ENCODE data around the gene RECQL5.

Gene RECQL5

GRCh38 chr17:75622771-75623273, 44.1 kb downstream of the RECQL5 start:
- Histone ChIP-seq H3K36me3 (ENCODE audit: control insufficient read depth in 2 of 2, insufficient read depth in 2 of 2, low read length in 2 of 2) (peaks cover 51 to 66% of the 10 kb centered on the region in 2 donors), H3K4me1 (ENCODE audit: control insufficient read depth in 2 of 2, insufficient read depth in 2 of 2, low read length in 2 of 2) (peaks cover 4 to 5% of the 10 kb centered on the region in 2 donors), H3K9me3 (ENCODE audit: control insufficient read depth in 2 of 2, low read length in 2 of 2) (no peaks in the 10 kb centered on the region), H3K27ac (ENCODE audit: low read depth in 2 of 2, low read length in 2 of 2) (no peak overlapping the region), H3K27me3 (ENCODE audit: control insufficient read depth in 2 of 2, insufficient read depth in 2 of 2, low read length in 2 of 2) (no peaks in the 10 kb centered on the region), H3K4me3 (ENCODE audit: low read length in 2 of 2) (no peak overlapping the region), H3K9ac (ENCODE audit: low read depth in 1 of 2, low read length in 2 of 2) (no peak overlapping the region)

GRCh38 chr17:75622076-75622475, 44.9 kb downstream of the RECQL5 start:
- no peaks in the 10 kb centered on the region for H3K9me3 ChIP-seq (ENCODE audit: control insufficient read depth in 2 of 2, low read length in 2 of 2)
- H3K27me3 ChIP-seq (ENCODE audit: control insufficient read depth in 2 of 2, insufficient read depth in 2 of 2, low read length in 2 of 2) = no peaks in the 10 kb centered on the region
- H3K4me3 ChIP-seq (ENCODE audit: low read length in 2 of 2) = no peak overlapping the region
- no peak overlapping the region for H3K27ac ChIP-seq (ENCODE audit: low read depth in 2 of 2, low read length in 2 of 2)
- H3K4me1 ChIP-seq (ENCODE audit: control insufficient read depth in 2 of 2, insufficient read depth in 2 of 2, low read length in 2 of 2) = peaks cover 10 to 11% of the 10 kb centered on the region in 2 donors
- H3K36me3 ChIP-seq (ENCODE audit: control insufficient read depth in 2 of 2, insufficient read depth in 2 of 2, low read length in 2 of 2) = peaks cover 46 to 66% of the 10 kb centered on the region in 2 donors
- H3K9ac ChIP-seq (ENCODE audit: low read depth in 1 of 2, low read length in 2 of 2) = no peak overlapping the region

GRCh38 chr17:75621489-75621888, 45.5 kb downstream of the RECQL5 start:
- H3K27ac ChIP-seq (ENCODE audit: low read depth in 2 of 2, low read length in 2 of 2) = no peak overlapping the region
- no peak overlapping the region for H3K4me3 ChIP-seq (ENCODE audit: low read length in 2 of 2)
- no peak overlapping the region for H3K9ac ChIP-seq (ENCODE audit: low read depth in 1 of 2, low read length in 2 of 2)
- H3K36me3 ChIP-seq (ENCODE audit: control insufficient read depth in 2 of 2, insufficient read depth in 2 of 2, low read length in 2 of 2) = peaks cover 42 to 62% of the 10 kb centered on the region in 2 donors
- no peaks in the 10 kb centered on the region for H3K9me3 ChIP-seq (ENCODE audit: control insufficient read depth in 2 of 2, low read length in 2 of 2)
- H3K27me3 ChIP-seq (ENCODE audit: control insufficient read depth in 2 of 2, insufficient read depth in 2 of 2, low read length in 2 of 2) = no peaks in the 10 kb centered on the region
- H3K4me1 ChIP-seq (ENCODE audit: control insufficient read depth in 2 of 2, insufficient read depth in 2 of 2, low read length in 2 of 2) = peaks cover 16 to 17% of the 10 kb centered on the region in 2 donors

- no peak overlapping the region for H3K9ac ChIP-seq (ENCODE audit: low read depth in 1 of 2, low read length in 2 of 2)
- H3K27ac ChIP-seq (ENCODE audit: low read depth in 2 of 2, low read length in 2 of 2) = no peak overlapping the region
- H3K36me3 ChIP-seq (ENCODE audit: control insufficient read depth in 2 of 2, insufficient read depth in 2 of 2, low read length in 2 of 2) = peaks cover 44 to 59% of the 10 kb centered on the region in 2 donors
Measured at GRCh38 chr17:75619506-75620431, 47.2 kb downstream of the RECQL5 start.

GRCh38 chr17:75617675-75618074, 49.3 kb downstream of the RECQL5 start:
- Histone ChIP-seq H3K27me3 (ENCODE audit: control insufficient read depth in 2 of 2, insufficient read depth in 2 of 2, low read length in 2 of 2) (no peaks in the 10 kb centered on the region), H3K27ac (ENCODE audit: low read depth in 2 of 2, low read length in 2 of 2) (peak overlapping the region; percentile 61 to 92), H3K4me1 (ENCODE audit: control insufficient read depth in 2 of 2, insufficient read depth in 2 of 2, low read length in 2 of 2) (peaks cover 35 to 43% of the 10 kb centered on the region in 2 donors), H3K9ac (ENCODE audit: low read depth in 1 of 2, low read length in 2 of 2) (peak overlapping the region; percentile 52 to 81), H3K4me3 (ENCODE audit: low read length in 2 of 2) (peak overlapping the region in 1 of 2 donors; percentile 38), H3K36me3 (ENCODE audit: control insufficient read depth in 2 of 2, insufficient read depth in 2 of 2, low read length in 2 of 2) (peaks cover 45 to 62% of the 10 kb centered on the region in 2 donors), H3K9me3 (ENCODE audit: control insufficient read depth in 2 of 2, low read length in 2 of 2) (no peaks in the 10 kb centered on the region)

More at GRCh38 chr17:75619506-75620431, 47.2 kb downstream of the RECQL5 start:
- Histone ChIP-seq H3K27me3 (ENCODE audit: control insufficient read depth in 2 of 2, insufficient read depth in 2 of 2, low read length in 2 of 2) (no peaks in the 10 kb centered on the region), H3K9me3 (ENCODE audit: control insufficient read depth in 2 of 2, low read length in 2 of 2) (no peaks in the 10 kb centered on the region), H3K4me1 (ENCODE audit: control insufficient read depth in 2 of 2, insufficient read depth in 2 of 2, low read length in 2 of 2) (peaks cover 25 to 27% of the 10 kb centered on the region in 2 donors), H3K4me3 (ENCODE audit: low read length in 2 of 2) (no peak overlapping the region)

- H3K27ac ChIP-seq (ENCODE audit: low read depth in 2 of 2, low read length in 2 of 2) = peak overlapping the region; percentile 80 to 92
Measured at GRCh38 chr17:75617218-75617617, 49.7 kb downstream of the RECQL5 start.

GRCh38 chr17:75616521-75617122, 50.3 kb downstream of the RECQL5 start:
- Histone ChIP-seq H3K27me3 (ENCODE audit: control insufficient read depth in 2 of 2, insufficient read depth in 2 of 2, low read length in 2 of 2) (no peaks in the 10 kb centered on the region), H3K36me3 (ENCODE audit: control insufficient read depth in 2 of 2, insufficient read depth in 2 of 2, low read length in 2 of 2) (peaks cover 45 to 51% of the 10 kb centered on the region in 2 donors), H3K9me3 (ENCODE audit: control insufficient read depth in 2 of 2, low read length in 2 of 2) (no peaks in the 10 kb centered on the region), H3K4me3 (ENCODE audit: low read length in 2 of 2) (peak overlapping the region in 1 of 2 donors; percentile 14), H3K4me1 (ENCODE audit: control insufficient read depth in 2 of 2, insufficient read depth in 2 of 2, low read length in 2 of 2) (peaks cover 41 to 53% of the 10 kb centered on the region in 2 donors), H3K9ac (ENCODE audit: low read depth in 1 of 2, low read length in 2 of 2) (peak overlapping the region; percentile 52 to 81), H3K27ac (ENCODE audit: low read depth in 2 of 2, low read length in 2 of 2) (peak overlapping the region; percentile 80 to 92)

More at GRCh38 chr17:75617218-75617617, 49.7 kb downstream of the RECQL5 start:
- Histone ChIP-seq H3K9me3 (ENCODE audit: control insufficient read depth in 2 of 2, low read length in 2 of 2) (no peaks in the 10 kb centered on the region), H3K27me3 (ENCODE audit: control insufficient read depth in 2 of 2, insufficient read depth in 2 of 2, low read length in 2 of 2) (no peaks in the 10 kb centered on the region), H3K36me3 (ENCODE audit: control insufficient read depth in 2 of 2, insufficient read depth in 2 of 2, low read length in 2 of 2) (peaks cover 46 to 57% of the 10 kb centered on the region in 2 donors), H3K4me1 (ENCODE audit: control insufficient read depth in 2 of 2, insufficient read depth in 2 of 2, low read length in 2 of 2) (peaks cover 37 to 48% of the 10 kb centered on the region in 2 donors), H3K4me3 (ENCODE audit: low read length in 2 of 2) (peak overlapping the region in 1 of 2 donors; percentile 38), H3K9ac (ENCODE audit: low read depth in 1 of 2, low read length in 2 of 2) (peak overlapping the region; percentile 52 to 81)

GRCh38 chr17:75615301-75615700, 51.7 kb downstream of the RECQL5 start:
- Histone ChIP-seq H3K27ac (ENCODE audit: low read depth in 2 of 2, low read length in 2 of 2) (peak overlapping the region; percentile 80 to 92), H3K4me3 (ENCODE audit: low read length in 2 of 2) (no peak overlapping the region), H3K36me3 (ENCODE audit: control insufficient read depth in 2 of 2, insufficient read depth in 2 of 2, low read length in 2 of 2) (peaks cover 34 to 46% of the 10 kb centered on the region in 2 donors), H3K9ac (ENCODE audit: low read depth in 1 of 2, low read length in 2 of 2) (no peak overlapping the region), H3K27me3 (ENCODE audit: control insufficient read depth in 2 of 2, insufficient read depth in 2 of 2, low read length in 2 of 2) (no peaks in the 10 kb centered on the region), H3K4me1 (ENCODE audit: control insufficient read depth in 2 of 2, insufficient read depth in 2 of 2, low read length in 2 of 2) (peaks cover 52 to 66% of the 10 kb centered on the region in 2 donors), H3K9me3 (ENCODE audit: control insufficient read depth in 2 of 2, low read length in 2 of 2) (no peaks in the 10 kb centered on the region)

GRCh38 chr17:75614556-75615270, 52.2 kb downstream of the RECQL5 start:
- H3K27ac ChIP-seq (ENCODE audit: low read depth in 2 of 2, low read length in 2 of 2) = peak overlapping the region; percentile 24 to 38
- H3K9ac ChIP-seq (ENCODE audit: low read depth in 1 of 2, low read length in 2 of 2) = no peak overlapping the region
- H3K36me3 ChIP-seq (ENCODE audit: control insufficient read depth in 2 of 2, insufficient read depth in 2 of 2, low read length in 2 of 2) = peaks cover 33 to 42% of the 10 kb centered on the region in 2 donors
- no peaks in the 10 kb centered on the region for H3K9me3 ChIP-seq (ENCODE audit: control insufficient read depth in 2 of 2, low read length in 2 of 2)
- H3K27me3 ChIP-seq (ENCODE audit: control insufficient read depth in 2 of 2, insufficient read depth in 2 of 2, low read length in 2 of 2) = no peaks in the 10 kb centered on the region
- H3K4me1 ChIP-seq (ENCODE audit: control insufficient read depth in 2 of 2, insufficient read depth in 2 of 2, low read length in 2 of 2) = peaks cover 56 to 71% of the 10 kb centered on the region in 2 donors
- no peak overlapping the region for H3K4me3 ChIP-seq (ENCODE audit: low read length in 2 of 2)

Measured in mucosa of rectum (tissue), 2 donors.